ENCODE results near the gene PLEKHF1. TPM values are rescaled to one million over a fixed set of nuclear protein-coding genes. Genes with fewer than 3 reads are reported as not detected.

The PLEKHF1 gene
- total and polyA plus RNA-seq, 2 of the 8 experiments (the other 6 are each of a cell fraction or from before 2014, with no cell fraction given): 11.1 to 18.4 TPM

DNA sequence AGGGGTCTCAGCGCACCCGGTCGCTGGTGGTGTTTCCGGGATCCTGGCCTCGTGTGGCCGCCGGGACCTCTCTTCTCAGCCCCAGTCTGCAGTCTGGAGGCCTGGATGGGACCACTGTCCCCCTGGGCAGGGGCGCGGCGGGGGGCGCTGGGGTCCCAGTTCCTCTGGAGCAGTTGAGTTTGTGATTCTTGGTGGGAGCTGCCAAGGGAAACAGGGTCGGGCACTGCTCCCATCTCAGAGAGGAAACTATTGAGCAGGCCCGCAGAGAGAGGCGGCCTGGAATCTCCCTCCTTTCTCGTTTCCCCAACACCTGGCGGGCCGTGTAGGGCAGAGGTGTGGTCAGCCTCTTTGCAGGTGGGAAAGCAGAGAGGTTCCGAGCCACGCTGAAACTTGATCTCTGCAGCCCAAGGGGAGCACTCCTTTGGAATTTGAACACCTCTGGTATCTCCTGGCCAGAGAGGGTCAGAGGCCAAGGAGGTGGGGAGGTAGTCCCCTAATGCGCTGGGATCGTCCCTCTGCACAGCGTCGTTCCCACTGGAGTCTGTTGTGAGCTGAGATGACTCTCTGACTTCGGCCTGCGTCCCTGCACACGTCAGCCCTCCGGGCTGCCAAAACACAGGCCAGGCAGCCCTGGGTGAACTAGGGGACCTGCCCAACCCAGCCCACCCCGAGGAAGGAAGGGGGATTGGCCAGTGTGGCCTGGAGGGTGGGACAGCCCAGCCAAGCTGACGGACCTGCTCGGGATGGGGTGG, 741 bp downstream of the PLEKHF1 start (continued):
- TF ChIP-seq SAP30 (IDR thresholded peaks at IDR 0.05; ENCODE audit: insufficient read depth, insufficient replicate concordance, low read length) (no peak), JUND (IDR thresholded peaks at IDR 0.05; ENCODE audit: low read length) (no peak), POLR2A (IDR thresholded peaks at IDR 0.05; ENCODE audit: control extremely low read depth in 1 of 2, low read depth in 2 of 2, low read length in 2 of 2) (0 out of 3 replicates have a peak, but pooled peaks of 1 of the 2 experiments have one; percentile 6), SP1 (IDR thresholded peaks at IDR 0.05; ENCODE audit: low read depth, low read length) (no peak), SUZ12 (IDR thresholded peaks at IDR 0.05; ENCODE audit: low read length) (no peak), TAF1 (IDR thresholded peaks at IDR 0.05; ENCODE audit: low read depth, low read length) (peak; percentile 54; the same call in 1 of the 2 replicates), KDM5A (IDR thresholded peaks at IDR 0.05; ENCODE audit: low read length) (no peak), NANOG (IDR thresholded peaks at IDR 0.05; ENCODE audit: insufficient read depth, low read depth, low read length, poor library complexity, severe bottlenecking) (no peak), TEAD4 (IDR thresholded peaks at IDR 0.05; ENCODE audit: low read depth, low read length) (peak; percentile 41; the same call in 1 of the 2 replicates), GABPA (IDR thresholded peaks at IDR 0.05; ENCODE audit: borderline replicate concordance, insufficient read depth, low read length) (no peak), TCF12 (IDR thresholded peaks at IDR 0.05; ENCODE audit: low read depth, low read length) (0 out of 2 replicates have a peak, but pooled peaks have one; percentile 42), ZNF274 (IDR thresholded peaks at IDR 0.05; ENCODE audit: borderline replicate concordance, extremely low read depth, low read length) (no peak), RBBP5 (IDR thresholded peaks at IDR 0.05; ENCODE audit: borderline replicate concordance, low read depth, low read length) (0 out of 2 replicates have a peak, but pooled peaks have one; percentile 26), HDAC6 (IDR thresholded peaks at IDR 0.05; ENCODE audit: low read depth, low read length) (no peak), TBP (IDR thresholded peaks at IDR 0.05; ENCODE audit: low read depth, low read length) (no peak), EP300 (IDR thresholded peaks at IDR 0.05; ENCODE audit: borderline replicate concordance in 1 of 2, low read depth in 2 of 2, low read length in 2 of 2) (no peak)
- TF ChIP-seq, protein P1, sequence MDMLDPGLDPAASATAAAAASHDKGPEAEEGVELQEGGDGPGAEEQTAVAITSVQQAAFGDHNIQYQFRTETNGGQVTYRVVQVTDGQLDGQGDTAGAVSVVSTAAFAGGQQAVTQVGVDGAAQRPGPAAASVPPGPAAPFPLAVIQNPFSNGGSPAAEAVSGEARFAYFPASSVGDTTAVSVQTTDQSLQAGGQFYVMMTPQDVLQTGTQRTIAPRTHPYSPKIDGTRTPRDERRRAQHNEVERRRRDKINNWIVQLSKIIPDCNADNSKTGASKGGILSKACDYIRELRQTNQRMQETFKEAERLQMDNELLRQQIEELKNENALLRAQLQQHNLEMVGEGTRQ (IDR thresholded peaks at IDR 0.05; ENCODE audit: low read length): no peak
- TF ChIP-seq, protein P2, sequence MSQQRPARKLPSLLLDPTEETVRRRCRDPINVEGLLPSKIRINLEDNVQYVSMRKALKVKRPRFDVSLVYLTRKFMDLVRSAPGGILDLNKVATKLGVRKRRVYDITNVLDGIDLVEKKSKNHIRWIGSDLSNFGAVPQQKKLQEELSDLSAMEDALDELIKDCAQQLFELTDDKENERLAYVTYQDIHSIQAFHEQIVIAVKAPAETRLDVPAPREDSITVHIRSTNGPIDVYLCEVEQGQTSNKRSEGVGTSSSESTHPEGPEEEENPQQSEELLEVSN (IDR thresholded peaks at IDR 0.05): peak; percentile 62; the same call in 1 of the 2 replicates
- TF ChIP-seq, protein P3, sequence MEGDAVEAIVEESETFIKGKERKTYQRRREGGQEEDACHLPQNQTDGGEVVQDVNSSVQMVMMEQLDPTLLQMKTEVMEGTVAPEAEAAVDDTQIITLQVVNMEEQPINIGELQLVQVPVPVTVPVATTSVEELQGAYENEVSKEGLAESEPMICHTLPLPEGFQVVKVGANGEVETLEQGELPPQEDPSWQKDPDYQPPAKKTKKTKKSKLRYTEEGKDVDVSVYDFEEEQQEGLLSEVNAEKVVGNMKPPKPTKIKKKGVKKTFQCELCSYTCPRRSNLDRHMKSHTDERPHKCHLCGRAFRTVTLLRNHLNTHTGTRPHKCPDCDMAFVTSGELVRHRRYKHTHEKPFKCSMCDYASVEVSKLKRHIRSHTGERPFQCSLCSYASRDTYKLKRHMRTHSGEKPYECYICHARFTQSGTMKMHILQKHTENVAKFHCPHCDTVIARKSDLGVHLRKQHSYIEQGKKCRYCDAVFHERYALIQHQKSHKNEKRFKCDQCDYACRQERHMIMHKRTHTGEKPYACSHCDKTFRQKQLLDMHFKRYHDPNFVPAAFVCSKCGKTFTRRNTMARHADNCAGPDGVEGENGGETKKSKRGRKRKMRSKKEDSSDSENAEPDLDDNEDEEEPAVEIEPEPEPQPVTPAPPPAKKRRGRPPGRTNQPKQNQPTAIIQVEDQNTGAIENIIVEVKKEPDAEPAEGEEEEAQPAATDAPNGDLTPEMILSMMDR (IDR thresholded peaks at IDR 0.05; ENCODE audit: control extremely low read depth in 1 of 3, insufficient read depth in 1 of 3, low read depth in 1 of 3, low read length in 3 of 3): no peak

All from H1 (cell line).